Gastrocnemius medialis (tissue), 4 donors: ENCODE results near the gene RNF121. TPM values are rescaled to one million over a fixed set of nuclear protein-coding genes. Genes with fewer than 3 reads are reported as not detected.
A peak's percentile ranks its signal among the peaks of the same experiment; 100 is the strongest.

Experiments
- ATAC-seq, 2 donors: fragments of 150-250 bp; one replicate each; pipeline ENCODE4 v1.9.1; 2016
- DNase-seq, 2 donors: peaks; one replicate each; pipeline ENCODE4 v3.0.0-alpha.2; 2019
- H3K27ac ChIP-seq, 4 donors: fragments of 200-600 bp; sonication (generic); 1 replicate in 1 of 4; 2 replicates in 3 of 4; pipeline ENCODE4 v1.5.1; 2016 to 2018; ENCODE audit warnings: mild to moderate bottlenecking in 2 of 4, moderate library complexity in 1 of 4
- H3K27me3 ChIP-seq, 3 donors: fragments of 200-600 bp; sonication (generic) in 2 of 3; 1 replicate in 1 of 3; 2 replicates in 2 of 3; pipeline versions ENCODE4 v1.5.1 to v1.6.0; 2016 to 2019; ENCODE audit warnings: mild to moderate bottlenecking in 1 of 3, moderate library complexity in 1 of 3
- H3K36me3 ChIP-seq, 2 donors: fragments of 200-600 bp; sonication (generic) in 1 of 2; one replicate each; pipeline ENCODE4 v1.5.1; 2017 to 2018
- H3K4me1 ChIP-seq, 2 donors: fragments of 200-600 bp; sonication (generic) in 1 of 2; one replicate each; pipeline ENCODE4 v1.5.1; 2016 to 2017; ENCODE audit warnings: mild to moderate bottlenecking in 2 of 2
- H3K4me3 ChIP-seq, 4 donors: fragments of 200-600 bp; sonication (generic) in 3 of 4; 1 replicate in 1 of 4; 2 replicates in 3 of 4; pipeline ENCODE4 v1.5.1; 2016 to 2019; ENCODE audit warnings: mild to moderate bottlenecking in 2 of 4
- H3K9me3 ChIP-seq, 3 donors: fragments of 200-600 bp; sonication (generic) in 2 of 3; 1 replicate in 1 of 3; 2 replicates in 2 of 3; pipeline ENCODE4 v1.5.1; 2016 to 2019
- CTCF ChIP-seq, 5 experiments: fragments of 450-650 bp in 3 of 5; fragments of 200-600 bp in 2 of 5; sonication (generic) in 2 of 5; IDR thresholded peaks in 4 of 5; conservative IDR thresholded peaks in 1 of 5; 1 replicate in 4 of 5; 2 replicates in 1 of 5; pipeline ENCODE4 v1.5.1; 2016 to 2019; ENCODE audit warnings: antibody characterized with exemption in 5 of 5, mild to moderate bottlenecking in 3 of 5, moderate library complexity in 3 of 5
- POLR2A ChIP-seq, 2 donors: fragments of 450-650 bp; IDR thresholded peaks; one replicate each; pipeline ENCODE4 v1.6.1; 2017; ENCODE audit warnings: antibody characterized with exemption in 2 of 2, mild to moderate bottlenecking in 2 of 2, moderate library complexity in 2 of 2
- in situ Hi-C, 4 donors: fragments of 200-750 bp; cut with MboI; loops; one replicate each; pipeline versions ENCODE4 v1.15.0 to v1.8.0; 2017; ENCODE audit warnings: low sequenced_read_pairs in 4 of 4
- intact Hi-C: fragments of 100-400 bp; cut with DNase I; formaldehyde crosslinking; loops from one replicate; pipeline ENCODE4 v1.15.1; 2023; ENCODE audit warnings: low total_unique reads
- total RNA-seq, 4 donors: library from RNA; depleted of rRNA; stranded (reverse); fragments of >200 nt; gene quantifications; one replicate each; pipeline versions ENCODE4 v1.1.0 to v1.2.3, GENCODE V29; 2016

The RNF121 gene
- total RNA-seq, 4 donors from 2014 or later: 25.0 to 35.5 (median 26.7) TPM

GRCh38 chr11:71955898-71956456 lies 27.1 kb downstream of the RNF121 start:
- ATAC-seq: no peak
- Histone ChIP-seq H3K36me3 (peaks cover 0 to 13% of the 10 kb centered on the region in 2 donors), H3K4me1 (peaks cover 21 to 25% of the 10 kb centered on the region in 2 donors), H3K4me3 (no peak overlapping the region), H3K27ac (no peak overlapping the region), H3K9me3 (no peaks in the 10 kb centered on the region), H3K27me3 (no peaks in the 10 kb centered on the region)
- no peak for DNase-seq
- no peak for TF ChIP-seq CTCF (IDR thresholded peaks at IDR 0.05 in 4 of 5, conservative IDR thresholded peaks at IDR 0.05 in 1 of 5)
- TF ChIP-seq POLR2A (IDR thresholded peaks at IDR 0.05): no peak
- intact Hi-C loops: no loop called here
- in situ Hi-C loops: no loop called here

DNA sequence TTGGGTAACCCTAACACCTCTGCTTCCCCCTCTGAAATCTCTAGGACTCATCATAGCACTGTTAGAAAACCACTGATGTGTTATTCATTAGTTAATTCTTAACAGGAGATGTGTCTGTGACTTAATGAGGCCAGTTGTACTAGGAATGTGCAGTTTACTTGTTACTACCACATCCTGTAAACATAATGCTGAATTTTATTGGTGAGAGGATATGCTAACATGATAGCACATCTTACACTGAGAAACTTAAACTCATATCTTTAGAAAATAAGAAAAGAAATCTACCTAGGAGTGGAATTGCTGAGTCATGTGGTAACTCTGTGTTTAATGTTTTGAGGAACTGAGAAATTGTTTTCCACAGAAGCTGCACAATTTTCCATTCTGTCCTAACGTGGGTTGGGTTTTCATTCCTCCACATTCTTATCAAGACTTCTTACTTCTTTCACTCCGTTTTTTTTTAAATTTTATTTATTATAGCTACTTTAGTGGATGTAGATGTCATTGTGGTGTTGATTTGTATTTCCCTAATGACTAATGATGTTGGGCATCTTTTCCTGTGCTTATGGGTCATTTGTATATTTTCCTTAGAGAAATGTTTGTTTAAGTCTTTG lies 33.7 kb downstream of the RNF121 start:
- TF ChIP-seq POLR2A (IDR thresholded peaks at IDR 0.05): no peak
- no peak for TF ChIP-seq CTCF (IDR thresholded peaks at IDR 0.05 in 4 of 5, conservative IDR thresholded peaks at IDR 0.05 in 1 of 5)
- Histone ChIP-seq H3K4me3 (no peak overlapping the region), H3K36me3 (peaks cover 0 to 24% of the 10 kb centered on the region in 2 donors), H3K27me3 (no peaks in the 10 kb centered on the region), H3K4me1 (no peaks in the 10 kb centered on the region), H3K27ac (peak overlapping the region in 3 of 4 donors; percentile 5 to 38 (median 33)), H3K9me3 (no peaks in the 10 kb centered on the region)
- no peak for ATAC-seq
- no peak for DNase-seq
- in situ Hi-C loops: no loop called here
- intact Hi-C loops: no loop called here

DNA sequence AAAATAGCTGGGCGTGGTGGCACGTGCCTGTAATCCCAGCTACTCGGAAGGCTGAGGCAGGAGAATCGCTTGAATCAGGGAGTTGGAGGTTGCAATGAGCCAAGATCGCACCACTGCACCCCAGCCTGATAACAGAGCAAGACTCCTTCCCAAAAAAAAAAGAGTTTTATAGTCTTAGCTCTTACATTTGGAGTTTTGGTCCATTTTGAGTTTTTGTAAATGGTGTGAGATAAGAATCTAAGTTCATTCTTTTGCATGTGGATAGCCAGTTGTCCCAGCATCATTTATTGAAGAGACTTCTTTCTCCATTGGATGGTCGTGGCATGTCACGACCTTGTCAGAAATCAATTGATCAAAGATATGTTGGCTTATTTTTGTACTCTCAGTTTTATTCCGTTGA lies 34.6 kb downstream of the RNF121 start:
- no peak overlapping the region for H3K4me3 ChIP-seq
- in situ Hi-C loops: no loop called here
- H3K4me1 ChIP-seq: no peaks in the 10 kb centered on the region
- intact Hi-C loops: no loop called here
- DNase-seq: no peak
- TF ChIP-seq CTCF (IDR thresholded peaks at IDR 0.05 in 4 of 5, conservative IDR thresholded peaks at IDR 0.05 in 1 of 5): no peak
- TF ChIP-seq POLR2A (IDR thresholded peaks at IDR 0.05): no peak
- H3K27me3 ChIP-seq: no peaks in the 10 kb centered on the region
- no peaks in the 10 kb centered on the region for H3K9me3 ChIP-seq
- no peak overlapping the region for H3K27ac ChIP-seq
- peaks cover 0 to 28% of the 10 kb centered on the region in 2 donors for H3K36me3 ChIP-seq
- ATAC-seq: no peak

- no peak for TF ChIP-seq POLR2A (IDR thresholded peaks at IDR 0.05)
- TF ChIP-seq CTCF (IDR thresholded peaks at IDR 0.05 in 4 of 5, conservative IDR thresholded peaks at IDR 0.05 in 1 of 5): no peak
- Histone ChIP-seq H3K27ac (no peak overlapping the region), H3K4me3 (no peak overlapping the region), H3K36me3 (peaks cover 0 to 35% of the 10 kb centered on the region in 2 donors), H3K9me3 (no peaks in the 10 kb centered on the region), H3K4me1 (no peaks in the 10 kb centered on the region), H3K27me3 (no peaks in the 10 kb centered on the region)
- ATAC-seq (no peak), DNase-seq (no peak)
- intact Hi-C loops (no loop called here), in situ Hi-C loops (no loop called here)
Measured at GRCh38 chr11:71964641-71965040, 35.8 kb downstream of the RNF121 start.
